DMS 273 treated with DMSO at 0.1 percent for 48 hours (cell line): ENCODE results near the gene NOM1.

Source experiments
- DNase-seq: peaks from one replicate; lab custom pipeline; 2025; lab: John Stamatoyannopoulos, UW

NOM1 gene

GRCh38 chr7:157017603-157018327, 68.3 kb downstream of the NOM1 start:
- DNase-seq = peak; percentile 36

GRCh38 chr7:157018328-157018996, 69.0 kb downstream of the NOM1 start:
- no peak for DNase-seq

DNA sequence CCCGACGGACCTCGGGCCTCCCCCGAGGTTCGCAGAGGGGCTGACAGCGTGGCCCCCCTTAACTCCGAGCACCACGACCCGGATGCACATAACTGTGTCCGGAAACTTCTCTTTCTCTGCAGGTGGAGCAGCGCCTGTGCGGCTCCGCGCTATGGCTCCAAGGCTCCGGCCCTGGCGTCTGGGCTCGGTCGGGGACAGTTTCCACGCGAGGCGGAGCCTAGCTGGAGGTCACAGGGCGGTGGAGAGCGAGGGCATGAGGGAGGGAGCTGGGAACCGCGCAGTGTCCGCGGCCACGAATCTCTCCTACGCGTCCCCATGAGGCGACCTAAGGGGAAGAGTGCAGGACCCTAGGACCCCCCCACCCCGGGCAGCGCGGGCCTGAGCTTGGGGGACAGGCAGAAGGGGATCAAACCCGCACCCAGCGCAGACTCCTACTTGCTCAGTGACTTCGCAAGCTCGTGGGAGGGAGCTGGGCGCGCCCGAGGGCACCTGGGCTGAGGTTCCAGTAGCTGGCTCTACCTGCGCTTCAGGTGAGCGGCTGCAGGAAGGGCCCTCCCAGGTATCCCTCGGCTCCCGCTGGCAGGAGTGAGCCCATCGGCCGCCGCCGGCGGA, 69.6 kb downstream of the NOM1 start:
- DNase-seq = no peak

DNA sequence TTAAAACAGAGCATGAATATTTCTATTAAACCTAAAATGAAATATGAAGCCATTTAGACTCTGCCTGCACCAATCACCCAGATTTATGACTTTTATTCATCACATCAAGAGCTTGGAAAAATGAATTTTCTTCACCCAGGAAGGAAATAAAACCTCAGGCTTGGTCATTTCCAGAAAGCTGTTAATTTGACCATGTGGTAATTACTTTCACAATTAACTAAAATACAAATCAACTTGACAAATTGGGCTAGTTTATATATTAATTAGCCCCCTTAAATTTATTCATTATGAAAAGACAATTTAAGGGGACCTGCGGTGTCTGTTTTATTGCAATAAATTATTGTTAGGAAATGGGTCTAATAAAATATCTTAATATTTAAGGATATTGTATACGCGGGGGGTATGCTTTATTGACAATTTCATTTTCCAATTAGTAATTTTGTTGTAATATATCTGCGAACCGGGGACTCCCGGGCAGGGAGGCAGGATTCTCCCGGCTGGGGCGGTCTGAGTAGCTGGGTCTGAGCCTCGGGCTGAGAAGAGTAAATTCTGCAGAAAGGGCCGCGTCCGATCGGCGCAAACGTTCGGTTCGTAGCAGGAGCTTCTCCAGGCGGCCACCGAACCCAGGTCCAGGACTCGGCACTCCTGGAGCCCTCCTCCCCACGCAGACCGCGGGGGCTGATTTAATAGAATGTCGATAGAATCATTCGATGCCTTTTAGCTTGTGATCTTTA, 70.4 kb downstream of the NOM1 start:
- DNase-seq = no peak

GRCh38 chr7:157020514-157021070, 71.1 kb downstream of the NOM1 start:
- DNase-seq = no peak

DNA sequence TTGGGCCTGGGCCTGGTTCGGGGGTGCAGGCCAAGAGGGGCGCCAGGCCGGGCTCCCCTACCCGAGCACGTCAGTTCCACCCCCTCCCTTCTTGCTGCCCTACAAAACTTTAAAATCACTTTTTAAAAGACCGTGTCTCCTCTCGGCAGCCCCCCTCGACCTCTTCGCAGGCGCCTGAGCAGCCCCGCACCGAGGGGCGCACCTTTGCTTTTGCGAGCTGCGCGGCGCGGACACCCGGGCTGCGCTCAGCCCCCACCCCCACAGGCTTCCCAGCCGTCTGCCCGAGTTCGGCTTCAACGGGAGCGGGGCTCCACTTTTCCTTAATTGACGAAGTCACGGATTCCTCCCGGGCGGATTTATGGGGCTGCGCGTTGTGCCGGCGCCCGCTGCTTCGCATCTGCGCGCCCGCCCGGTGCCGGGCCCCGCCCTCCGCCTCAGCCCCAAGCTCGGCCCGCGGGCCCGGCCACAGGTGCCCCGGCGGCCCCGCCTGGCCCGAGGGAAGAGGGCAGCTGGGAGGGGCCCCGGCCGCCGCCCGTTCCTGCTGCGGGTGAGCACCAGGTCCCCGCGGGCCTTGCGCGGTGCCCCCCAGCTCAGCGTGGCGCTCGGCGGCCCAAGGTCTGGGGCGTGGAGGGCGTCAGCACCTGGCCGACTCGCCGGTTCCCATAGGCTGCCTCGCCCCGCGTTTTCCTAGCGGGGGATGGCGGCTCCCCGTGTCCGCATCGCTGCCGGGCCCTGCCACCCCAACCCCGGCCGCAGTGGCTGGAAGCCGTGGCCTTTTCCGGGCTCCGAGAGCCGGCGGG, 71.8 kb downstream of the NOM1 start:
- no peak for DNase-seq

- no peak for DNase-seq
These were observed 72.6 kb downstream of the NOM1 start for GRCh38 chr7:157021871-157022680.
